Effector memory CD4-positive, alpha-beta T cell (primary cell): ENCODE measurements around the gene ABCB1.

ENCODE experiments used
- DNase-seq, 3 donors: peaks; one replicate each; pipeline ENCODE4 v3.0.0-alpha.2; 2020
- H3K27ac ChIP-seq: 2 replicates; pipeline ENCODE4 v1.7.0; 2013; ENCODE audit warnings: mild to moderate bottlenecking, low read length, moderate library complexity; ENCODE audit not compliant: insufficient read depth, poor library complexity, severe bottlenecking
- H3K27me3 ChIP-seq: replicated peaks from 2 replicates; pipeline ENCODE4 v1.7.0; 2013; ENCODE audit warnings: mild to moderate bottlenecking, low read length; ENCODE audit not compliant: insufficient read depth, control insufficient read depth, poor library complexity, severe bottlenecking
- H3K36me3 ChIP-seq: 2 replicates; pipeline ENCODE4 v1.7.0; 2013; ENCODE audit warnings: mild to moderate bottlenecking, low read length, moderate library complexity; ENCODE audit not compliant: control insufficient read depth, insufficient read depth
- H3K4me1 ChIP-seq: 2 replicates; pipeline ENCODE4 v1.7.0; 2013; ENCODE audit warnings: low read length, mild to moderate bottlenecking; ENCODE audit not compliant: control insufficient read depth, insufficient read depth, poor library complexity, severe bottlenecking
- H3K4me3 ChIP-seq: 2 replicates; pipeline ENCODE4 v1.7.0; 2013; ENCODE audit warnings: low read length, low read depth, mild to moderate bottlenecking; ENCODE audit not compliant: insufficient read depth, poor library complexity, severe bottlenecking
- H3K9me3 ChIP-seq: 2 replicates; pipeline ENCODE4 v1.7.0; 2013; ENCODE audit warnings: mild to moderate bottlenecking, low read length, moderate library complexity; ENCODE audit not compliant: control insufficient read depth

ABCB1 gene

DNA sequence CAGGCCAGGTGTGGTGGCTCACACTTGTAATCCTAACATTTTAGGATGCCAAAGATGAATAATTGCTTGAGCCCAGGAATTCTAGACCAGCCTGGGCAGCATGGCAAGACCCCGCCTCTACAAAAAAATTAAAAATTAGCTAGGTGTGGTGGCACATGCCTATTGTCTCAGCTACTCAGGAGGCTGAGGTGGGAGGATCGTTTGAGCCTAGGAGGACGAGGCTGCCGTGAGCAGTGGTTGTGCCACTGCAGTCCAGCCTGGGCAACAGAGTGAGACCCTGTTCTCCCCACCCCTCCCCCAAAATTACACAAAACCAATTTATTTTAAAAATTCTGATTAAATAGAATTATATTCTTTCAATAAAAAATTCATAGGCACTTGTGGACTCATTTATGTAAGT, 39.0 kb downstream of the ABCB1 start:
- DNase-seq: no peak
- Histone ChIP-seq H3K4me1 (no peaks in the 10 kb centered on the region), H3K4me3 (no peak overlapping the region), H3K9me3 (no peaks in the 10 kb centered on the region), H3K27me3 (peaks cover 3% of the 10 kb centered on the region), H3K36me3 (no peaks in the 10 kb centered on the region), H3K27ac (no peak overlapping the region)

DNA sequence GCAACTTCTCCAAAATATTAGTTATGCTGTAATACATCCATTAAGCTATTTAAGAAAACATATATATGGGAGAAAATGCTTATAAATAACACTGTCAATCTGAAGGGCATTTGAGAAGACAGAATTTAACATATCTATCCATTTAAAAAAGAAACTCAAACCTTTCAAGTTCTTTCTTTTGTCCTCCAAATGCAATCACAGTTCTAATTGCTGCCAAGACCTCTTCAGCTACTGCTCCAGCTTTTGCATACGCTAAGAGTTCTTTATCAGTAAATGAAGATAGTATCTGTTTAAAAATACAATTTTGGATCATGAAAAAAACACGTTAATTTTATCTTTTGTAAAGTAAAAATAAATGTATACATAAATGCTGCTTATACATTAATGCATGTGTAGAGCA, 39.6 kb downstream of the ABCB1 start:
- no peak overlapping the region for H3K27ac ChIP-seq
- H3K9me3 ChIP-seq: no peaks in the 10 kb centered on the region
- H3K4me3 ChIP-seq: no peak overlapping the region
- no peak for DNase-seq
- peaks cover 3% of the 10 kb centered on the region for H3K27me3 ChIP-seq
- no peaks in the 10 kb centered on the region for H3K36me3 ChIP-seq
- no peaks in the 10 kb centered on the region for H3K4me1 ChIP-seq

DNA sequence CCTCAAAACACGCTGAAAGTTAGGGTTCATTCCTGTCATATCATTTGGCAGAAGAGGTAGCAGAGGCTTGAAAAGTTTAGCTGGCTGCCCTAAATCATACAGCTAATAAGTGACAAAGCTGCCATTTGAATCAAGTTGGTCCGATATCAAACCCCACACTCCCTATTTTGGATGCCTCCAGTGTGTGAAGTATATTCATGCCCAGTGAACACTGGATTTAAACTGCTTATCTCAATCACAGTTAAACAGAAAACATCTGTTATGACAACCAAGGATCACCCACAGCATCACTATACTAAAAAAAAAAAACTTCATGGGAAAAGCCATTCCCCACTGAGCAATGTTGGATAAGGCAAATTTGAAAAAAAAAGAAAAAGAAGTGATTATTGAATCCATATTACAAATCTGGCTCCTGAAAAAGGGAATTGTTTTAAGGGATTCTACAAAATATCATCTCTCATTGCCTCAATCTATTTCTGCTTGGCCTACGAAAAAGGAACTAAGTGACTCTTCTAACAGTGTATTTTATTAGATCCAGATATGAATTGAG, 48.3 kb downstream of the ABCB1 start:
- H3K4me1 ChIP-seq: no peaks in the 10 kb centered on the region
- no peak for DNase-seq
- H3K27ac ChIP-seq: no peak overlapping the region
- no peaks in the 10 kb centered on the region for H3K9me3 ChIP-seq
- H3K36me3 ChIP-seq: no peaks in the 10 kb centered on the region
- no peaks in the 10 kb centered on the region for H3K27me3 ChIP-seq
- no peak overlapping the region for H3K4me3 ChIP-seq

DNA sequence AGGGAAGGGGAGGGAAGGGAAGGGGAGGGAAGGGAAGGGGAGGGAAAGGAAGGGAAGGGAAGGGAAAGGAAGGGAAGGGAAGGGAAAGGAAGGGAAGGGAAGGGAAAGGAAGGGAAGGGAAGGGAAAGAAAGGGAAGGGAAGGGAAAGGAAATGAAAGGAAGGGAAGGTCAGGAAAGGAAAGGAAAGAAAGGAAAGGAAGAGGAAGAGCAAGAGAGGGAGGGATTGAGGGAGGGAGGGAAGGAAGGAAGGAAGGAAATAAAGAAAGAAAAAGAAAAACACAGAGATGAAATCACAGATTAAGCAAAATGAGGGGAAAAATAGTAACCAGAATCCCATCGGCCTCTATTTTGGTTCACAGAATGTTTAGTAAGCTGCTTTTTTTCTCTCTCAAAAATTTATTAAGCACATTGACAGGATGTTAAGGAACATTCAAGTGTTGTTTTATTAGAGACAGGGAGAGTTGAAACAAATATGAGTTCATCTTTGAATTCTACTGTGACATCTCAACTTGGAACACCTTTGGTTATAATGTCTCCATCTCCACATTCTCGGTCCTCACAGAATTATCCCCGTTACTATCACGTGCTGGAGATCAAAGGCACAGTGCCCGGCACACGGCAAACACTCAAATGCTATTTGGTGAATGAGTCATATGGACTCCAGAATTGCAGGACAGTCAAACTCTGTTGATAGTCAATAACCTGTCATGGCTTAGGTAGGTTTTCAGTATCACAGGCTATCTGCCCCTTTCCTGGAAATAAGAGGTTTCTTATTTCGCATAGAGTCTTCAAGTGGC, 52.4 kb downstream of the ABCB1 start:
- Histone ChIP-seq H3K4me3 (no peak overlapping the region), H3K9me3 (no peaks in the 10 kb centered on the region), H3K27me3 (no peaks in the 10 kb centered on the region), H3K27ac (no peak overlapping the region), H3K4me1 (no peaks in the 10 kb centered on the region), H3K36me3 (no peaks in the 10 kb centered on the region)
- DNase-seq: no peak

DNA sequence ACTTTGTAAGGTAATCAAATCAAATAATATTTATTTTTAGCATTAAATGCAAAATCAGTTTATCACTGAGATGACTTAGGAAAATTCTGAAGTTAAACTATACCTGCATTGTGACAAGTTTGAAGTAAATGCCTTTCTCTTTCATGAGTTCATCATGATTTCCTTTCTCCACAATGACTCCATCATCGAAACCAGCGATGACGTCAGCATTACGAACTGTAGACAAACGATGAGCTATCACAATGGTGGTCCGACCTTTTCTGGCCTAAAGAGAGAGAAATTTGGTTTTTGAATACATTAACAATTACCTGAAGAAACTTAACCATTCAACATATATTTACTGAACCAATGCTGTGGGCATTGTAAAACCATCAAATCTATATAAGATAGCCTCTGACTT, 54.9 kb downstream of the ABCB1 start:
- DNase-seq: no peak
- Histone ChIP-seq H3K9me3 (no peaks in the 10 kb centered on the region), H3K4me3 (no peak overlapping the region), H3K27me3 (no peaks in the 10 kb centered on the region), H3K27ac (no peak overlapping the region), H3K36me3 (no peaks in the 10 kb centered on the region), H3K4me1 (no peaks in the 10 kb centered on the region)

DNA sequence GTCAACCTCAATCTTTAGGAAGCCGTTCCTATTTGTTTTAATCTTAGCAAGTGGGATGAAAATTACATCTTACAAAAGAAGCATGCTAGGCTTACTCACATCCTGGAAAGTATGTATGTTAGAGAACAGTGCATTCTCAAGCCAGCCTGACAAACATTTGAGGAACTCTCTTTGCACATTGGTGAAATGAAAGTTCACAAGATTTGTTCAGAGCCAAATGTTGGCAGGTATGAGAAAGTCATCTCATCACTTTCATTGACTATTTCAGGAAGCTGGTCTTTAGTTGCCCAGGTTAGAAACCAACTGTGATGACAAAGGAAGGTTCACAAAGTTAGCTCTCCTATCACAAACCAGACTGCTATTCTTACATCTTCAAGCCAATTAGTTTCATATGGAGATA, 57.1 kb downstream of the ABCB1 start:
- Histone ChIP-seq H3K27ac (no peak overlapping the region), H3K4me3 (no peak overlapping the region), H3K4me1 (no peaks in the 10 kb centered on the region), H3K36me3 (no peaks in the 10 kb centered on the region), H3K9me3 (no peaks in the 10 kb centered on the region), H3K27me3 (no peaks in the 10 kb centered on the region)
- DNase-seq: no peak

DNA sequence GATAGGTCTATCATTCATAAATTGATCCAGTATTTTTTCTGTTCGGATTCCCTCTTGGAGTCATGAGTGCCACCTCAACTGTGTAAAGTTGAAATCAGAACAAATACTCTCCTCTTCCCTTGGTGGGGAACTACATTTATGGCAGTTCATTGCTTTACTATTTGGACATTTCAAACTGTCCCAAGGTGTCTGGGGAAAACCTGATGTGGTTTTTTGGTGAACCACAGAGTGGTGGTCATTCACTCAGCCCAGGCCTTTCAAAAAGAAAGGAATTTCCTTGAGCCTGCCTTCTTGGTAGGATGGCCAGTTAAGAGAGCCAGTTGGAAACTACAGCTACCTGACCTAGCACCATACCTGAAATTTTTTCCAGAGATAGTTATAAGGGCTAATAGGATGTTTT, 59.0 kb downstream of the ABCB1 start:
- H3K27me3 ChIP-seq: no peaks in the 10 kb centered on the region
- DNase-seq: no peak
- H3K27ac ChIP-seq: no peak overlapping the region

DNA sequence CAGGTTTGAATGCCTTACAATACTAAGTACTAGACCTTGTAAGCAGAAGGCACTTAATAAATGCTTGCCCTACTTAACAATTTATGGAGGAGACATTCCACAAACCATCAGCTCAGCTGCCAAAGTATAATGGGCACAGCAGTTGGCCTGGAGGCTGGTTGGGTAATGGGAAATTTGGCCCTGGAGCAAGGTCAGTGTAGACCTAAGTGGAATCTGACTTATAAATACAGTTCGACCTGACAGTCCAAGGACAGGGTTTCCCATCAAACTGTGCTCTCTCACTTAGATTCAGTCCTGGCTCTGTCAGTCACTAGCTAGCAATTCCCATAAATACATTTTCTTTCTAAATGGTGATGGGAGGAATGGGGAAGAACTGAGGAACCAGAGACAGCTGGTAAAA, 62.6 kb downstream of the ABCB1 start:
- no peak overlapping the region for H3K4me3 ChIP-seq
- H3K27ac ChIP-seq: no peak overlapping the region
- DNase-seq: no peak
- H3K4me1 ChIP-seq: no peaks in the 10 kb centered on the region
- no peaks in the 10 kb centered on the region for H3K9me3 ChIP-seq
- H3K27me3 ChIP-seq: no peaks in the 10 kb centered on the region
- no peaks in the 10 kb centered on the region for H3K36me3 ChIP-seq

More for the DNA sequence above, 59.0 kb downstream of the ABCB1 start:
- Histone ChIP-seq H3K4me1 (no peaks in the 10 kb centered on the region), H3K36me3 (no peaks in the 10 kb centered on the region), H3K4me3 (no peak overlapping the region), H3K9me3 (no peaks in the 10 kb centered on the region)

DNA sequence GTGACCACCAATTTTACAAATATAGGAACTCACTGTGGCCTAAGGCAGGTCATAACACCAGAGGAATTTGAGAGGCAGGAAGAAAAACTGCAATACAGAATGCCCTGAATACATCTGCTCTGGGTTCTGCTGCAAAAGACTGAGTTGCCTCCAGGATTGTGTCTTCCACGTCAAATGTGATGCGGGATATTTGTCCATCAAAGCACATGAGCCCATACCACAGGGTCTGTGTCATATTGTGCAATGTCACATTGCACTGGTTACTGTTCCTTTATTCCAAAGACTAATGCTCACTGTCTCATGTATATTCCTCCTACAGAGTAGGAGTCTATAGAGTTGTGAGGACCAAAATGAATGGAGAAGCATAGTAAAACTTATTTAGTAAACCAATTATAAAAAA, 66.6 kb downstream of the ABCB1 start:
- Histone ChIP-seq H3K27me3 (no peaks in the 10 kb centered on the region), H3K27ac (no peak overlapping the region), H3K36me3 (no peaks in the 10 kb centered on the region), H3K4me1 (no peaks in the 10 kb centered on the region), H3K9me3 (no peaks in the 10 kb centered on the region), H3K4me3 (no peak overlapping the region)
- no peak for DNase-seq

DNA sequence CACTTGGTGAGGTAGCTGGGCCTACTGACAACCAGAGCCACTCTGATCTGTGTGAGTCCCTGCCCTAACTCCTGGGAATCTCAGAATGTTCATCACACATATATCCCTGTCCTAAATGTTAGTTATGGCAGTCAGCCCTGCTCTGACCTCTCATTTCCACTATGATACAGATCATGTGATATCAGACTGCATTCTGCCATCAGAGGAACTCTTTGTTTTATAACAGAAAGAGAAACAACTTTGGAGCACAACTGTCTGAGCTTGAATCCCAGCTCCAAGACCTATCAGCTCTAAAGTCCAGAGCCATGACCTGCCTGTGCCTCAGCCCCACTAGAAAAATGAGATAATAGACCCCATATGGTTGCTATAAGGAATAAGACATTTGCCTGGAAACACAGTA, 70.6 kb downstream of the ABCB1 start:
- no peaks in the 10 kb centered on the region for H3K27me3 ChIP-seq

More for the DNA sequence above, 70.6 kb downstream of the ABCB1 start:
- Histone ChIP-seq H3K27ac (no peak overlapping the region), H3K9me3 (no peaks in the 10 kb centered on the region), H3K4me1 (no peaks in the 10 kb centered on the region), H3K36me3 (no peaks in the 10 kb centered on the region), H3K4me3 (no peak overlapping the region)
- DNase-seq: no peak
